Neural progenitor cell (in vitro differentiated cells): Measurements from ENCODE around the gene RGS7.
"Not testable (repeated sequence)": the region's sequence is repeated elsewhere in the genome, so short reads cannot be mapped to it uniquely, and the experiment has no call there.

ENCODE experiments used
- EZH2 ChIP-seq: fragments of 200-600 bp; sonication (generic); IDR thresholded peaks from 2 replicates; pipeline ENCODE4 v1.6.1; 2017; ENCODE audit warnings: antibody characterized with exemption, mild to moderate bottlenecking, moderate library complexity
- TF ChIP-seq, protein P1 (sequence below): fragments of 200-600 bp; sonication (generic); IDR thresholded peaks from 2 replicates; pipeline ENCODE4 v1.5.1; 2017; ENCODE audit warnings: antibody characterized with exemption, mild to moderate bottlenecking

DNA sequence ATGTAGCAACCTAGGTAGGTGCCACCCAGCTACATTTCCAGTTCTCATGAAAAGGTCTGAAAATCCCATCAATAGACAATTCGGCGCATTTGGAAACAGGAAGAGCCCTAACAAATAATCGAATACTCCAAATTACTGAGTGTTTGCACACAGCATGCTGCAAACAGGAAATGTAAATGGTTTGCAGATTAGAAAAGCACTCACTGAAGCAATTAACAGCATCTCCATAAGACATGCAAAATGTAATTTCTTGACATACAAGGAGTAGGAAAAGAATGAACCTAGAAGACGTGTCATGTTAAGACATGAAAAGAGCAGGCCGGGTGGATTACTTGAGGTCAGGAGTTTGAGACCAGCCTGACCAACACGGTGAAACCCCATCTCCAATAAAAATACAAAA is 598.2 kb downstream of the RGS7 start:
- TF ChIP-seq, protein P1, sequence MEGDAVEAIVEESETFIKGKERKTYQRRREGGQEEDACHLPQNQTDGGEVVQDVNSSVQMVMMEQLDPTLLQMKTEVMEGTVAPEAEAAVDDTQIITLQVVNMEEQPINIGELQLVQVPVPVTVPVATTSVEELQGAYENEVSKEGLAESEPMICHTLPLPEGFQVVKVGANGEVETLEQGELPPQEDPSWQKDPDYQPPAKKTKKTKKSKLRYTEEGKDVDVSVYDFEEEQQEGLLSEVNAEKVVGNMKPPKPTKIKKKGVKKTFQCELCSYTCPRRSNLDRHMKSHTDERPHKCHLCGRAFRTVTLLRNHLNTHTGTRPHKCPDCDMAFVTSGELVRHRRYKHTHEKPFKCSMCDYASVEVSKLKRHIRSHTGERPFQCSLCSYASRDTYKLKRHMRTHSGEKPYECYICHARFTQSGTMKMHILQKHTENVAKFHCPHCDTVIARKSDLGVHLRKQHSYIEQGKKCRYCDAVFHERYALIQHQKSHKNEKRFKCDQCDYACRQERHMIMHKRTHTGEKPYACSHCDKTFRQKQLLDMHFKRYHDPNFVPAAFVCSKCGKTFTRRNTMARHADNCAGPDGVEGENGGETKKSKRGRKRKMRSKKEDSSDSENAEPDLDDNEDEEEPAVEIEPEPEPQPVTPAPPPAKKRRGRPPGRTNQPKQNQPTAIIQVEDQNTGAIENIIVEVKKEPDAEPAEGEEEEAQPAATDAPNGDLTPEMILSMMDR = not testable (repeated sequence)
- not testable (repeated sequence) for TF ChIP-seq EZH2
